ELR (cell line): ENCODE data around the gene COL4A3.
A peak's percentile ranks its signal among the peaks of the same experiment; 100 is the strongest.
"Not testable (repeated sequence)": the region's sequence is repeated elsewhere in the genome, so short reads cannot be mapped to it uniquely, and the experiment has no call there.

Experiments
- DNase-seq: peaks from one replicate; pipeline ENCODE4 v3.0.0-alpha.2; 2015; ENCODE audit warnings: low read depth

The COL4A3 gene

DNA sequence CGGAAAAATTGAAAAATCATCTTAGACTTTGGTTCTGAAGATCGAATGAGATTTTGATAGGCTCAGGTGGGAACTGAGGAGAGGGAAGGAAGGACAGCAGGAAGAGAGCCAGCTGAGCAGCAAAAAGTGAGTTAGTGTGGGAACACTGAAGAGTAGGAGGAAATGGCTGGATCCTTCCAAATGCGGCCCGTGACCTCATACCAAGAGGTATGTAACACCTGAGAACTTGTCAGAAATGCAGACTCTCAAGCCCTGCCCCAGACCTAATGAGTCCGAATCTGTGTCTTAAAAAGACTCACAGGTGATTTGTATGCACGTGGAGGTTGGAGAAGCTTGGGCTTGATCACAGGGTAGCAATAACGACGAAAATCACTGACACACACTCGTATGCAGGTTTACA, 42.0 kb downstream of the COL4A3 start:
- DNase-seq = no peak

DNA sequence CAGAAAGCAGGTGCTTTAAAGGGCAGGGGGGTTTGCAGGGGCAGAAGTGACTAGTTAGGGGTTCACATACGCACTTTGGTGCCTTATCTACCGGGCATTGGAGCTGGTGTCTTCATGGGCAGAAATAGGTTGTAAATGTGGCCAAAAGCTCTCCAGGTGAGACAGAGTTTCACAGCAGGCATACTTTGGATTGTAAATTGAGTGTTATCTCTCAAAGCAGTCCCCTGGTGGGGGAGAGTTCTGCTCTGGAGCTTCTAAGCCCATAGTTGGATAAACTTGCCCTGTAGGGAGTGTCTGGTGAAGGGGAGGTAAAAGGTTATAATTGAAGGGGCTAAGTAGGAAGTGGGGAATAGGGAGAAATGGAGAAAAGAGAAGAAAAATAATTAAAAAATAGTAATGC, 43.1 kb downstream of the COL4A3 start:
- DNase-seq = no peak

GRCh38 chr2:227214622-227215041, 50.2 kb downstream of the COL4A3 start:
- DNase-seq = no peak

- DNase-seq = no peak
Measured at GRCh38 chr2:227219312-227220105, 55.1 kb downstream of the COL4A3 start.

GRCh38 chr2:227221120-227221519, 56.7 kb downstream of the COL4A3 start:
- DNase-seq = no peak

- DNase-seq = no peak
Measured at GRCh38 chr2:227222292-227222691, 57.9 kb downstream of the COL4A3 start.

- DNase-seq = not testable (repeated sequence)
Measured at GRCh38 chr2:227225641-227226040, 61.2 kb downstream of the COL4A3 start.

- no peak for DNase-seq
Measured at GRCh38 chr2:227228061-227228667, 63.7 kb downstream of the COL4A3 start.

- DNase-seq = no peak
Measured at GRCh38 chr2:227230151-227230550, 65.7 kb downstream of the COL4A3 start.

DNA sequence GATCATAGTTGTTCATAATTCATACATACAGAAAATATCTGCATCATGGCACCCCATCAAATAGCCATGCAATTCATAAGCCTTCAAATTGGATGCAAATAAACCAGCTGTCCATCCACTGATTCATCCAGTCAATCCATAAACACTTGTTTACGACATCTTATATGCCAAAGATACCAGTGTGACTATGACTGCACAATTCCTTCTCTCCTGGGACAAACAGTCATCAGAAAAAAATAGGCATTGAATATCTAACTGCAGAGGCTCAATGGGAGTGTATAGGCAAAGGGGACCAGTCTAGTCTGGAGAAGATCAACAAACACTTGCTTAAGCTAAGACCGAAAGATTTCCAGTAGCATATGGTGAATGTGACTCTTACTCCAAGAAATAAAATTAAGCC, 70.0 kb downstream of the COL4A3 start:
- DNase-seq = no peak

DNA sequence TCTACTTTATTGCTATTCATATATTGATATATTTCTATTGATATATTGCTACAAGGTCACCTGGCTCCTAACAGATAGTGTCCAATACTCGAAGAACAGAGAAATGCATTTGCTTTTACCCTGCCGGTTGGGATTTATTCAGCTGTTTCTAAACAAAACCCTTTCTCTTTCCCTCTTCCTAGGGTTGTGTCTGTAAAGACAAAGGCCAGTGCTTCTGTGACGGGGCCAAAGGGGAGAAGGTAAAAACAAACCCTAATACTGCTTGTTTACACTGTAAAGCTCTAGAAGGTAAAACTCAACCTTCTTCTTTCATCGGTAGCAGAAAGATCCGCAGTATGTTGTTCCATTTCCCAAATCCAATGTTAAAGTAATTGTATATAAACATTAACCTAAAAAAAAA, 73.4 kb downstream of the COL4A3 start:
- no peak for DNase-seq

GRCh38 chr2:227238238-227239237, 74.1 kb downstream of the COL4A3 start:
- DNase-seq = peak; percentile 67

- no peak for DNase-seq
Measured at GRCh38 chr2:227241005-227241404, 76.6 kb downstream of the COL4A3 start.

DNA sequence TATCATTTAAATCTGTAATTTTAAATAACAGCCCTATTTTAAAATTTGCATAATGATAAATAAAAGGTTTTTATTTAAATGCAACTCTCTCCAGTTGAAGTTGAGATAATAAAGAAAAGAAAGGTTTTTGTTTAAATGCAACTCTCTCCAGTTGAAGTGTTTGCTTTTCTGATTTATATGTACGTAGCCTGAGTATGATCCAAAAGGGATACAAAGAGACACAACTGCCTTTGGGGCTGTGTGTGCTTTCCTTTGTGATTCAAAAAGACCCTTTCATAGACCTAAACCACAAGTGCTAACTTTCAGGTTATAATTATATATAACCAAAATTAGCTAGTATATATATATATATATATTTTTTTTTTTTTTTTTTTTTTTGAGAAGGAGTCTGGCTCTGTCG, 84.5 kb downstream of the COL4A3 start:
- DNase-seq = no peak

GRCh38 chr2:227252831-227253230, 88.4 kb downstream of the COL4A3 start:
- DNase-seq = no peak

- DNase-seq = peak; percentile 13
Measured at GRCh38 chr2:227256605-227257004, 92.2 kb downstream of the COL4A3 start.

DNA sequence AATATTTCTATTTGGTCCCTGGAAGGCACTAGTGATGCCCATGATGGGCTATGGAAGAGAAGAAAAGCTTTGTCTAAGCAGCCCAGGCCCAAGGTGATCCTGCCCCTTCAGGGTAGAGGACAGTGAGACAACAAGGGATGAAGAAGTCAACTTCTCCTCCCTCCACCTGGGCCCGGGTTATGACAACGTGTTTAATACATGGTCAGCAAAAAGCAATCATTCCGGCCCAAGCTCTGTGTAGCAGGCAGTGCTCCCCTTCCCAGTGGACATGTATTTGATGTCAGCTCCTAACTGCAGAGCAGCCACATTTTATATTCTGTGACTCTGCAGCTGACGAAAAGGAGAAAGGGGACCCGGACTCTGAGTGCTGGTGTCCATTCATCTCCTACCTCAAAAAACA, 93.4 kb downstream of the COL4A3 start:
- no peak for DNase-seq

- DNase-seq = no peak
Measured at GRCh38 chr2:227260041-227260440, 95.6 kb downstream of the COL4A3 start.

DNA sequence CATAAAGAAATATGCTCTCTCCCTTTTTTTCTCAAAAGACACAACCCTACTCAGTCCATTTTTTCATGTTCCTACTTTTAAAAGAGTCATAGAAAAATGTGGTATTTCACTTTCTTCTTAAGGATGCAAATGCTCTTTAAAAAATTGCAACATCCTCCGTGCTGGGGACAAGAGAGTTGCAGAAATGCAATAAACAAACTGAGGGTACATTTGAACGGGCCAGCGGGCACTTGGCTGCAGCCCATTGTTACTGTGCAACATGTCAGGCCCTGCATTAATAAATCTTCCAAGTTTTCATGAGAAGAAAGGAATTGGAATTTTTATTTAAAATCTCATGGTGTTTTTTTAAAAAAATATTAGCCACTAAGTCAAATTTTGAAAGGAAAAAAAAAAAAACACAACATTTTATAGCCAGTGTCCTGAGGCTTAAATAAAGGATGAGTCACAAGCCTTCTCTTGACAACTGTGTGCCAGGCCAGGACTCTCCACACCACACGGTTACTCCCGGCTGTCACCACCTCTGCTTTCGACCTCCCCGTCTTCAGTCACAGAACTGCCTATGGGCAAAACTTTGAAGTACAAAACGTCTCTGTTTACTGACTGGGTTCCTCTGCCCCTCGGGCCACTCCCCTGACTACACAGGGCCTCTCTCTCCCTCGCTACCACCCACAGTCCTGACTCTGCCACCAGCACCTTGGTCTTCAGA, 103.1 kb downstream of the COL4A3 start:
- peak; percentile 38 for DNase-seq

- no peak for DNase-seq
Measured at GRCh38 chr2:227280895-227281294, 116.5 kb downstream of the COL4A3 start.

GRCh38 chr2:227285741-227286236, 121.4 kb downstream of the COL4A3 start:
- DNase-seq = no peak

DNA sequence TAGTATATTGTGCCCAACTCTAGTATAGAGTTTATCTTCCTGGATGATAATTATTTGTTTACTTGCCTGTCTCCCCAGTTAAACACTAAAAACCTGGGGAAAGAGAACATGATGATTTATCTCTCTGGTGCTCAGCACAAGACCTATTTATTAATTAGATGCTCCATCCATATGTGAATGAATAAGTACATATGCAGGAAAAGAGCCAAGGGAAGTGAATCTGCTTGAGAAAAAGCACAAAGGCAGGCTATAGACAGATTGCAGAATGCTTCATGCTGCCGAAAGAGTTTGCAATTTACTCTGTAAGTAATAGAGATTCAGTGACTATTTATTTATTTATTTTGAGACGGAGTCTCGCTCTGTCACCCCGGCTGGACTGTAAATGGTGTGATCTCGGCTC, 123.3 kb downstream of the COL4A3 start:
- no peak for DNase-seq
